HuH-7 (cell line): ENCODE measurements around the gene CLPSL2.
"Not testable (repeated sequence)": the region's sequence is repeated elsewhere in the genome, so short reads cannot be mapped to it uniquely, and the experiment has no call there.

Experiments used
- DNase-seq: peaks from one replicate; pipeline ENCODE4 v3.0.0; 2011; ENCODE audit warnings: low spot score

CLPSL2 gene

GRCh38 chr6:35776364-35777215, at the start of gene CLPSL2:
Gene CLPSL2 (plus strand): TSS chr6:35776598. CDS start chr6:35776619, 21 bp downstream.
- peak; percentile 52 for DNase-seq

GRCh38 chr6:35727231-35727934, 49.0 kb upstream of the CLPSL2 start:
- peak; percentile 54 for DNase-seq

- peak; percentile 58 for DNase-seq
Observed at GRCh38 chr6:35727935-35728682, 48.3 kb upstream of the CLPSL2 start.

- no peak for DNase-seq
Observed at GRCh38 chr6:35728683-35729678, 47.4 kb upstream of the CLPSL2 start.

GRCh38 chr6:35729722-35730121, 46.7 kb upstream of the CLPSL2 start:
- DNase-seq = no peak

GRCh38 chr6:35730745-35731413, 45.5 kb upstream of the CLPSL2 start:
- no peak for DNase-seq

- peak; percentile 88 for DNase-seq
Observed at GRCh38 chr6:35731414-35731735, 45.0 kb upstream of the CLPSL2 start.

GRCh38 chr6:35731736-35732532, 44.5 kb upstream of the CLPSL2 start:
- DNase-seq = peak; percentile 79

- DNase-seq = no peak
Observed at GRCh38 chr6:35733633-35734032, 42.8 kb upstream of the CLPSL2 start.

GRCh38 chr6:35734319-35734718, 42.1 kb upstream of the CLPSL2 start:
- not testable (repeated sequence) for DNase-seq

- DNase-seq = no peak
Observed at GRCh38 chr6:35735452-35735851, 40.9 kb upstream of the CLPSL2 start.

- DNase-seq = peak; percentile 70
Observed at GRCh38 chr6:35736253-35736894, 40.0 kb upstream of the CLPSL2 start.

GRCh38 chr6:35736982-35737412, 39.4 kb upstream of the CLPSL2 start, which contains the start of gene ARMC12:
Gene ARMC12 (plus strand): TSS chr6:35737032. CDS start chr6:35737109, 77 bp downstream.
- no peak for DNase-seq

- peak; percentile 51 for DNase-seq
Observed at GRCh38 chr6:35737413-35738211, 38.8 kb upstream of the CLPSL2 start.

- no peak for DNase-seq
Observed at GRCh38 chr6:35739645-35740524, 36.5 kb upstream of the CLPSL2 start.

- no peak for DNase-seq
Observed at GRCh38 chr6:35742842-35743241, 33.6 kb upstream of the CLPSL2 start.

GRCh38 chr6:35745509-35745908, 30.9 kb upstream of the CLPSL2 start:
- no peak for DNase-seq
